Endothelial cell of umbilical vein (primary cell): ENCODE measurements around the gene ICAM1. TPM values are rescaled to one million over a fixed set of nuclear protein-coding genes. Genes with fewer than 3 reads are reported as not detected.

Experiments used
- BruUV-seq: library from RNA; stranded (reverse); fragments of 400-500 nt; replicated peaks from 2 replicates; lab custom pipeline; 2021; lab: Mats Ljungman, UMichigan
- CTCF ChIA-PET: fragments of 300-600, 350-600 bp; sonication (Branson Sonifier 250); formaldehyde crosslinking; loops from one replicate; lab custom pipeline; 2021; ENCODE audit warnings: antibody characterized with exemption, inconsistent platforms; lab: Charles Lee
- POLR2A ChIA-PET: fragments of 300-600, 350-600 bp; sonication (Branson Sonifier 250); formaldehyde crosslinking; loops from one replicate; lab custom pipeline; 2021; ENCODE audit warnings: antibody characterized with exemption, inconsistent platforms; lab: Charles Lee
- DNase-seq: peaks from one replicate; pipeline ENCODE4 v3.0.0-alpha.2; 2011; ENCODE audit warnings: low read depth, low spot score
- FAIRE-seq: peaks from 2 replicates; lab custom pipeline; 2011; peaks lifted over from hg19 to GRCh38; lab: Jason Lieb, UNC
- H2AFZ ChIP-seq: 2 replicates; pipeline ENCODE4 v1.6.0; 2012; ENCODE audit warnings: low read depth, low read length, control low read depth, inconsistent platforms
- H3K27ac ChIP-seq: 2 replicates; pipeline ENCODE4 v1.5.1; 2011; ENCODE audit warnings: low read depth, mild to moderate bottlenecking, control low read depth, low read length, moderate library complexity; ENCODE audit not compliant: insufficient read depth
- H3K27me3 ChIP-seq, 2 experiments: 2 replicates each; pipeline versions ENCODE4 v1.6.0 to v1.6.1; 2011; ENCODE audit warnings: low read length in 2 of 2, mixed read lengths in 1 of 2; ENCODE audit not compliant: control insufficient read depth in 2 of 2, insufficient read depth in 2 of 2
- H3K36me3 ChIP-seq, 2 experiments: 2 replicates in 1 of 2; 3 replicates in 1 of 2; pipeline ENCODE4 v1.5.1; 2011; ENCODE audit warnings: low read length in 2 of 2, mild to moderate bottlenecking in 1 of 2, moderate library complexity in 1 of 2; ENCODE audit not compliant: control insufficient read depth in 2 of 2, insufficient read depth in 2 of 2; ENCODE audit errors: extremely low read depth in 1 of 2
- H3K4me1 ChIP-seq: 3 replicates; pipeline ENCODE4 v1.5.1; 2011; ENCODE audit warnings: mild to moderate bottlenecking, low read length; ENCODE audit not compliant: control insufficient read depth, insufficient read depth; ENCODE audit errors: extremely low read depth
- H3K4me2 ChIP-seq: 2 replicates; pipeline ENCODE4 v1.6.1; 2011; ENCODE audit warnings: low read length, control low read depth, mixed read lengths; ENCODE audit not compliant: insufficient read depth
- H3K4me3 ChIP-seq, 3 experiments: fragments of 200-600 bp in 1 of 3; sonication (generic), shearing (Covaris generic) in 1 of 3; replicated peaks in 1 of 3; 2 replicates each; pipeline ENCODE4 v1.5.1; 2011 to 2016; ENCODE audit warnings: control low read depth in 3 of 3, low read length in 3 of 3, mild to moderate bottlenecking in 2 of 3, inconsistent platforms in 1 of 3, low read depth in 1 of 3, moderate library complexity in 1 of 3; ENCODE audit not compliant: insufficient read depth in 1 of 3
- H3K79me2 ChIP-seq: 2 replicates; pipeline ENCODE4 v1.6.0; 2012; ENCODE audit warnings: low read length, inconsistent platforms; ENCODE audit not compliant: control insufficient read depth, insufficient read depth
- H3K9ac ChIP-seq: replicated peaks from 2 replicates; pipeline ENCODE3; 2011; ENCODE audit warnings: low read length, control low read depth; ENCODE audit not compliant: insufficient read depth; ENCODE audit errors: extremely low read depth
- H3K9me1 ChIP-seq: replicated peaks from 3 replicates; pipeline ENCODE4 v1.6.0; 2011; ENCODE audit warnings: mild to moderate bottlenecking, low read length; ENCODE audit not compliant: control insufficient read depth, insufficient read depth; ENCODE audit errors: extremely low read depth
- H3K9me3 ChIP-seq: replicated peaks from 2 replicates; pipeline ENCODE4 v1.5.1; 2012; ENCODE audit warnings: low read length, inconsistent platforms; ENCODE audit not compliant: control insufficient read depth, insufficient read depth
- H4K20me1 ChIP-seq: replicated peaks from 2 replicates; pipeline ENCODE3; 2011; ENCODE audit warnings: mild to moderate bottlenecking, low read length; ENCODE audit not compliant: control insufficient read depth, insufficient read depth; ENCODE audit errors: extremely low read depth
- EZH2 ChIP-seq: IDR thresholded peaks from 2 replicates; pipeline ENCODE4 v1.6.1; 2012; ENCODE audit warnings: borderline replicate concordance, low read depth, mild to moderate bottlenecking, moderate library complexity, low read length, inconsistent platforms; ENCODE audit not compliant: severe bottlenecking
- FOS ChIP-seq: IDR thresholded peaks from 2 replicates; pipeline ENCODE4 v1.6.1; 2011; ENCODE audit warnings: mild to moderate bottlenecking, low read length, moderate library complexity, borderline replicate concordance; ENCODE audit not compliant: insufficient read depth
- GATA2 ChIP-seq: IDR thresholded peaks from 2 replicates; pipeline ENCODE4 v1.7.0; 2011; ENCODE audit warnings: low read depth, mild to moderate bottlenecking, moderate library complexity, mixed read lengths, low read length; ENCODE audit not compliant: insufficient read length, insufficient read depth
- JUN ChIP-seq: IDR thresholded peaks from 2 replicates; pipeline ENCODE4 v1.6.1; 2011; ENCODE audit warnings: borderline replicate concordance, low read depth; ENCODE audit not compliant: insufficient read length, insufficient read depth
- MYC ChIP-seq: IDR thresholded peaks from one replicate; pipeline ENCODE4 v1.6.1; 2011; ENCODE audit warnings: mild to moderate bottlenecking, low read depth, low read length
- POLR2A ChIP-seq: IDR thresholded peaks from 2 replicates; pipeline ENCODE4 v1.6.1; 2012; ENCODE audit warnings: low read depth, mild to moderate bottlenecking, control low read depth, low read length
- POLR2AphosphoS5 ChIP-seq: IDR thresholded peaks from 2 replicates; pipeline ENCODE4 v1.6.1; 2012; ENCODE audit warnings: low read depth, mild to moderate bottlenecking, control low read depth, low read length, moderate library complexity; ENCODE audit not compliant: insufficient read depth
- dilution Hi-C: fragments of 300-500 bp; cut with MboI; formaldehyde crosslinking; loops from one replicate; pipeline ENCODE4 v1.15.0; 2019; ENCODE audit warnings: low sequenced_read_pairs; ENCODE audit not compliant: extremely low pct_ligation_motif_present
- intact Hi-C: fragments of 100-400 bp; cut with micrococcal nuclease; formaldehyde crosslinking; loops from one replicate; pipeline ENCODE4 v1.10.0; 2022
- polyA plus RNA-seq, 4 experiments: library from polyadenylated mRNA; depleted of rRNA in 3 of 4; stranded (reverse) in 3 of 4; unstranded in 1 of 4; fragments of >200 nt; gene quantifications; 2 replicates each; pipeline versions ENCODE4 v1.2.1 to v1.2.3, GENCODE V29; 2011 to 2012; ENCODE audit warnings: missing spikeins in 1 of 4
- total RNA-seq: library from RNA; stranded (reverse); gene quantifications from 2 replicates; pipeline ENCODE4 v1.2.3, GENCODE V29; 2021
- TF ChIP-seq, protein P1 (sequence below), 2 donors: IDR thresholded peaks; 1 replicate in 1 of 2; 2 replicates in 1 of 2; pipeline ENCODE4 v1.5.1; 2011; ENCODE audit warnings: low read length in 2 of 2, mild to moderate bottlenecking in 2 of 2, moderate library complexity in 2 of 2, control low read depth in 1 of 2, inconsistent platforms in 1 of 2, low read depth in 1 of 2; ENCODE audit not compliant: insufficient read depth in 1 of 2; ENCODE audit errors: extremely low read depth in 1 of 2
- TF ChIP-seq, protein P2 (sequence below): IDR thresholded peaks from 2 replicates; pipeline ENCODE4 v1.6.1; 2011; ENCODE audit not compliant: insufficient read depth, insufficient read length

The ICAM1 gene
- total and polyA plus RNA-seq, 2 donors (not counting 3 experiments of a cell fraction or from before 2014, with no cell fraction given): 20.5 to 30.4 TPM

GRCh38 chr19:10259162-10259905 is 11.6 kb upstream of the ICAM1 start:
- CTCF ChIA-PET: interaction anchor here (0.6 to 10.0 kb wide), 53 partner anchors 9 to 339 kb away, joined by 3 to 606 read pairs (median 5); partner anchors contain the start of genes CDC37, COL5A3, FDX2 and ICAM1
- no peaks in the 10 kb centered on the region for H3K27me3 ChIP-seq
- intact Hi-C loops: loop anchor here (1.0 kb wide), 2 partner anchors 9 to 130 kb away; no protein-coding TSS in a partner anchor
- no TSS peak for BruUV-seq
- no peak overlapping the region for H3K4me2 ChIP-seq
- H3K9me3 ChIP-seq: no peaks in the 10 kb centered on the region
- peak; percentile 80 for FAIRE-seq
- no peak overlapping the region for H2AFZ ChIP-seq
- H3K4me1 ChIP-seq: no peaks in the 10 kb centered on the region
- H3K27ac ChIP-seq: no peak overlapping the region
- H3K9ac ChIP-seq: no peak overlapping the region
- H4K20me1 ChIP-seq: no peaks in the 10 kb centered on the region
- POLR2A ChIA-PET: interaction anchor here (0.6 to 2.0 kb wide), 4 partner anchors 126 to 142 kb away, joined by 3 to 13 read pairs (median 6); no protein-coding TSS in a partner anchor
- peaks cover 6 to 18% of the 10 kb centered on the region in 2 experiments for H3K36me3 ChIP-seq
- DNase-seq: peak; percentile 79
- H3K4me3 ChIP-seq: no peak overlapping the region
- peaks cover under 1% of the 10 kb centered on the region for H3K79me2 ChIP-seq
- dilution Hi-C loops: no loop called here
- H3K9me1 ChIP-seq: no peaks in the 10 kb centered on the region
- TF ChIP-seq GATA2: no peak
- TF ChIP-seq, protein P1, sequence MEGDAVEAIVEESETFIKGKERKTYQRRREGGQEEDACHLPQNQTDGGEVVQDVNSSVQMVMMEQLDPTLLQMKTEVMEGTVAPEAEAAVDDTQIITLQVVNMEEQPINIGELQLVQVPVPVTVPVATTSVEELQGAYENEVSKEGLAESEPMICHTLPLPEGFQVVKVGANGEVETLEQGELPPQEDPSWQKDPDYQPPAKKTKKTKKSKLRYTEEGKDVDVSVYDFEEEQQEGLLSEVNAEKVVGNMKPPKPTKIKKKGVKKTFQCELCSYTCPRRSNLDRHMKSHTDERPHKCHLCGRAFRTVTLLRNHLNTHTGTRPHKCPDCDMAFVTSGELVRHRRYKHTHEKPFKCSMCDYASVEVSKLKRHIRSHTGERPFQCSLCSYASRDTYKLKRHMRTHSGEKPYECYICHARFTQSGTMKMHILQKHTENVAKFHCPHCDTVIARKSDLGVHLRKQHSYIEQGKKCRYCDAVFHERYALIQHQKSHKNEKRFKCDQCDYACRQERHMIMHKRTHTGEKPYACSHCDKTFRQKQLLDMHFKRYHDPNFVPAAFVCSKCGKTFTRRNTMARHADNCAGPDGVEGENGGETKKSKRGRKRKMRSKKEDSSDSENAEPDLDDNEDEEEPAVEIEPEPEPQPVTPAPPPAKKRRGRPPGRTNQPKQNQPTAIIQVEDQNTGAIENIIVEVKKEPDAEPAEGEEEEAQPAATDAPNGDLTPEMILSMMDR (IDR thresholded peaks at IDR 0.05; ENCODE audit: extremely low read depth in 1 of 2, insufficient read depth in 1 of 2, low read depth in 1 of 2, low read length in 2 of 2): peak; percentile 63 to 80

DNA sequence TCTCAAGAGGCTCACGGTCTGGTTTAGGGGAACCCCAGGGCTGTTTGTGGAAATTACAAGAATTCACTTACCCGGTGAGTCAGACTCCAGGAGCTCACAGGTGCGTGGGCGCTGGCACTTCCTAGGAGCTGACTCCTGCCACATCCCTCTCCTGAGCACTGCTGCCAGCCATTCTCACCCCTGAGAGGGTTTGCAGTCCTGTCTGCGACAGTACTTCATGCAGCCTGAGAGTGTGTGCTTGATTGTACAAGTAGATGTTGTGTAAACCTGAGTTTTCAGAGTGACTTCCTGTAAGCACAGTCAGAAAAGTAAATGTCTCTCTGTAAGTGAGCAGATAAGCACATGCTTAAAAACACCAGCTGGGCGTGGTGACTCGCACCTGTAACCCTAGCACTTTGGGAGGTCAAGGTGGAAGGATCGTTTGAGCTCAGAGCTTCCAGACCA is 10.8 kb upstream of the ICAM1 start:
- no peaks in the 10 kb centered on the region for H3K9me1 ChIP-seq
- TF ChIP-seq GATA2: no peak
- TF ChIP-seq POLR2A: no peak
- TF ChIP-seq MYC: no peak
- TF ChIP-seq EZH2: no peak
- TF ChIP-seq POLR2AphosphoS5: no peak
- TF ChIP-seq JUN: no peak
- TF ChIP-seq, protein P1 (IDR thresholded peaks at IDR 0.05; ENCODE audit: extremely low read depth in 1 of 2, insufficient read depth in 1 of 2, low read depth in 1 of 2, low read length in 2 of 2): no peak
- TF ChIP-seq, protein P2, sequence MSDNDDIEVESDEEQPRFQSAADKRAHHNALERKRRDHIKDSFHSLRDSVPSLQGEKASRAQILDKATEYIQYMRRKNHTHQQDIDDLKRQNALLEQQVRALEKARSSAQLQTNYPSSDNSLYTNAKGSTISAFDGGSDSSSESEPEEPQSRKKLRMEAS: no peak
- TF ChIP-seq FOS: no peak
- dilution Hi-C loops (no loop called here), intact Hi-C loops (no loop called here)
- no peak overlapping the region for H2AFZ ChIP-seq
- no peaks in the 10 kb centered on the region for H3K79me2 ChIP-seq
- peaks cover 3 to 15% of the 10 kb centered on the region in 2 experiments for H3K36me3 ChIP-seq
- no peaks in the 10 kb centered on the region for H4K20me1 ChIP-seq
- ChIA-PET POLR2A (interaction anchor here (2.0 kb wide), 1 partner anchor 129 kb away, joined by 13 read pairs; no protein-coding TSS in a partner anchor), CTCF (interaction anchor here (0.7 to 10.0 kb wide), 12 partner anchors 9 to 329 kb away, joined by 3 to 606 read pairs (median 12); partner anchors contain the start of genes CDC37, ICAM1, RAVER1 and TYK2)
- no peaks in the 10 kb centered on the region for H3K27me3 ChIP-seq
- no peak overlapping the region for H3K4me2 ChIP-seq
- no peak overlapping the region for H3K4me3 ChIP-seq
- no peaks in the 10 kb centered on the region for H3K9me3 ChIP-seq
- no peak for FAIRE-seq
- no peaks in the 10 kb centered on the region for H3K4me1 ChIP-seq
- H3K27ac ChIP-seq: no peak overlapping the region
- BruUV-seq: no TSS peak
- no peak overlapping the region for H3K9ac ChIP-seq
- DNase-seq: no peak
